A549 (cell line): Measurements from ENCODE around the gene PRKAG2. TPM values are rescaled to one million over a fixed set of nuclear protein-coding genes. Genes with fewer than 3 reads are reported as not detected.

ENCODE experiments used
- ATAC-seq, 2 experiments: fragments of 200-7000 bp in 1 of 2; fragments of >200 bp in 1 of 2; cut with Nextera tagmentation in 1 of 2; cut with Tn5 transposase in 1 of 2; 3 replicates each; pipeline versions ENCODE4 v1.8.0 to v1.9.1; 2018 to 2020; ENCODE audit warnings: mild to moderate bottlenecking in 1 of 2, moderate library complexity in 1 of 2
- CTCF ChIA-PET: fragments of 300-600 bp; sonication (Branson Sonifier 250); formaldehyde crosslinking; extraction: SDS; loops from one replicate; lab custom pipeline; 2021; ENCODE audit warnings: antibody characterized with exemption, inconsistent platforms; lab: Yijun Ruan, JAX
- POLR2A ChIA-PET: fragments of 350-600 bp; formaldehyde crosslinking; extraction: SDS; loops from one replicate; lab custom pipeline; 2021; ENCODE audit warnings: antibody characterized with exemption, inconsistent platforms; lab: Yijun Ruan, JAX
- DNase-seq, 2 experiments: peaks; one replicate each; pipeline versions ENCODE4 v3.0.0 to v3.0.0-alpha.2; 2011 to 2016; ENCODE audit warnings: low read depth in 1 of 2, low spot score in 1 of 2
- FAIRE-seq: peaks from 2 replicates; lab custom pipeline; 2011; peaks lifted over from hg19 to GRCh38; lab: Jason Lieb, UNC
- H3K27ac ChIP-seq, 2 experiments: fragments of >200 bp; sonication (Bioruptor Twin); formaldehyde crosslinking; 3 replicates each; pipeline ENCODE4 v1.5.1; 2016 to 2017
- H3K4me1 ChIP-seq: fragments of >200 bp; sonication (Bioruptor Twin); formaldehyde crosslinking; 3 replicates; pipeline ENCODE4 v1.6.1; 2016
- H3K4me2 ChIP-seq: fragments of >200 bp; sonication (Bioruptor Twin); formaldehyde crosslinking; 3 replicates; pipeline ENCODE4 v1.6.1; 2016
- H3K4me3 ChIP-seq: fragments of >200 bp; sonication (Bioruptor Twin); formaldehyde crosslinking; 3 replicates; pipeline ENCODE4 v1.5.1; 2016
- H3K9me3 ChIP-seq: fragments of >200 bp; sonication (Bioruptor Twin); formaldehyde crosslinking; 3 replicates; pipeline ENCODE4 v1.6.1; 2016
- BHLHE40 ChIP-seq: IDR thresholded peaks from 2 replicates; pipeline ENCODE4 v1.6.1; 2012; ENCODE audit warnings: low read depth, low read length, inconsistent platforms
- CHD4 ChIP-seq: fragments of 200-600 bp; sonication (generic); IDR thresholded peaks from 2 replicates; pipeline ENCODE4 v1.6.1; 2016; ENCODE audit warnings: antibody characterized with exemption, mild to moderate bottlenecking, borderline replicate concordance
- E2F6 ChIP-seq: IDR thresholded peaks from 2 replicates; pipeline ENCODE4 v1.6.1; 2012; ENCODE audit warnings: low read depth, borderline replicate concordance
- ELK1 ChIP-seq: fragments of 150-350 bp; IDR thresholded peaks from 2 replicates; pipeline ENCODE4 v1.6.1; 2014; ENCODE audit warnings: low read depth, mild to moderate bottlenecking, low read length
- FOSL2 ChIP-seq, 2 experiments: fragments of 450-650 bp in 1 of 2; fragments of >200 bp in 1 of 2; sonication (Bioruptor Twin) in 1 of 2; formaldehyde crosslinking; IDR thresholded peaks; 2 replicates each; pipeline versions ENCODE4 v1.5.0 to v1.6.1; 2016 to 2020; ENCODE audit warnings: mild to moderate bottlenecking in 1 of 2, moderate library complexity in 1 of 2
- HOXB13 ChIP-seq: fragments of 250-450 bp; sonication (Bioruptor Pico); IDR thresholded peaks from 2 replicates; pipeline ENCODE4 v1.5.0; 2020; ENCODE audit warnings: low read depth, mild to moderate bottlenecking, moderate library complexity
- KDM1A ChIP-seq: fragments of 200-600 bp; sonication (generic); IDR thresholded peaks from 2 replicates; pipeline ENCODE4 v1.6.1; 2016; ENCODE audit warnings: low read depth, mild to moderate bottlenecking
- MAFK ChIP-seq: fragments of 450-650 bp; IDR thresholded peaks from 2 replicates; pipeline ENCODE4 v1.6.1; 2014; ENCODE audit not compliant: partially characterized antibody
- MYC ChIP-seq: IDR thresholded peaks from 2 replicates; pipeline ENCODE4 v1.6.1; 2012; ENCODE audit warnings: mild to moderate bottlenecking, inconsistent platforms, low read length, improper control_type of control experiment, borderline replicate concordance
- PHF8 ChIP-seq: fragments of 200-600 bp; sonication (generic); IDR thresholded peaks from 2 replicates; pipeline ENCODE4 v1.6.1; 2016; ENCODE audit warnings: low read depth, mild to moderate bottlenecking, antibody characterized with exemption, moderate library complexity, borderline replicate concordance
- POLR2AphosphoS2 ChIP-seq: conservative IDR thresholded peaks from 2 replicates; pipeline ENCODE4 v1.6.1; 2012; ENCODE audit warnings: low read length, improper control_type of control experiment, inconsistent platforms
- RAD21 ChIP-seq, 2 experiments: fragments of >200 bp in 1 of 2; sonication (Bioruptor Twin) in 1 of 2; formaldehyde crosslinking in 1 of 2; IDR thresholded peaks in 1 of 2; conservative IDR thresholded peaks in 1 of 2; 2 replicates in 1 of 2; 3 replicates in 1 of 2; pipeline ENCODE4 v1.6.1; 2012 to 2018; ENCODE audit warnings: inconsistent platforms in 1 of 2
- RARB ChIP-seq: fragments of 250-450 bp; sonication (Bioruptor Pico); IDR thresholded peaks from 2 replicates; pipeline ENCODE4 v1.8.0; 2021; ENCODE audit warnings: mild to moderate bottlenecking, moderate library complexity
- RFX5 ChIP-seq: fragments of 450-650 bp; IDR thresholded peaks from 2 replicates; pipeline ENCODE4 v1.7.1; 2014; ENCODE audit warnings: antibody characterized with exemption, mild to moderate bottlenecking, moderate library complexity
- TFCP2L1 ChIP-seq: fragments of 250-450 bp; sonication (Bioruptor Pico); IDR thresholded peaks from 2 replicates; pipeline ENCODE4 v1.5.0; 2021; ENCODE audit warnings: mild to moderate bottlenecking
- USF2 ChIP-seq: fragments of 450-650 bp; IDR thresholded peaks from 2 replicates; pipeline ENCODE4 v1.6.1; 2014; ENCODE audit warnings: antibody characterized with exemption
- ZFP36 ChIP-seq: fragments of 450-650 bp; IDR thresholded peaks from 2 replicates; pipeline ENCODE4 v1.6.1; 2014; ENCODE audit warnings: borderline replicate concordance; ENCODE audit not compliant: partially characterized antibody
- ZNF302 ChIP-seq: fragments of 250-450 bp; sonication (Bioruptor Pico); IDR thresholded peaks from 2 replicates; pipeline ENCODE4 v1.9.0; 2021; ENCODE audit warnings: inconsistent platforms, mild to moderate bottlenecking, moderate library complexity
- WGBS: methylation state at CpG from one replicate; pipeline ENCODE4 v1.1.6; 2017; ENCODE audit errors: missing lambda C conversion rate; 5-methylcytosine and 5-hydroxymethylcytosine counted together
- polyA plus RNA-seq, 4 experiments: library from polyadenylated mRNA; depleted of rRNA in 3 of 4; stranded (reverse); fragments of >200 nt; fragmentation: RNase III in 1 of 4; extraction: RNeasy Plus Mini Kit Qiagen cat#74134 plus additional on column Dnase treatment in 1 of 4; gene quantifications; 2 replicates in 3 of 4; 3 replicates in 1 of 4; pipeline ENCODE4 v1.2.3, GENCODE V29; 2011 to 2017
- TF ChIP-seq, protein P1 (sequence below): fragments of 200-600 bp; sonication (generic); IDR thresholded peaks from 2 replicates; pipeline ENCODE4 v1.6.1; 2016; ENCODE audit warnings: antibody characterized with exemption, mild to moderate bottlenecking, moderate library complexity
- TF ChIP-seq, protein P2 (sequence below): fragments of >200 bp; sonication (Bioruptor Twin); formaldehyde crosslinking; IDR thresholded peaks from 2 replicates; pipeline ENCODE4 v1.6.1; 2016

PRKAG2 gene
- polyA plus RNA-seq, 2 of the 4 experiments (the other 2 are of a cell fraction): 26.5 to 31.7 TPM

GRCh38 chr7:151838861-151839381 is 38.0 kb downstream of the PRKAG2 start:
- Histone ChIP-seq H3K4me2 (no peak overlapping the region), H3K4me1 (peaks cover 7% of the 10 kb centered on the region), H3K4me3 (no peak overlapping the region), H3K9me3 (no peaks in the 10 kb centered on the region), H3K27ac (no peak overlapping the region)
- TF ChIP-seq RARB (no peak), ELK1 (no peak), TFCP2L1 (no peak), POLR2AphosphoS2 (no peak), KDM1A (no peak), FOSL2 (IDR thresholded peaks at IDR 0.05) (no peak), FOSL2 (CRISPR knock-in tag; IDR thresholded peaks at IDR 0.05) (no peak), CHD4 (no peak), MYC (no peak)
- TF ChIP-seq, protein P1, sequence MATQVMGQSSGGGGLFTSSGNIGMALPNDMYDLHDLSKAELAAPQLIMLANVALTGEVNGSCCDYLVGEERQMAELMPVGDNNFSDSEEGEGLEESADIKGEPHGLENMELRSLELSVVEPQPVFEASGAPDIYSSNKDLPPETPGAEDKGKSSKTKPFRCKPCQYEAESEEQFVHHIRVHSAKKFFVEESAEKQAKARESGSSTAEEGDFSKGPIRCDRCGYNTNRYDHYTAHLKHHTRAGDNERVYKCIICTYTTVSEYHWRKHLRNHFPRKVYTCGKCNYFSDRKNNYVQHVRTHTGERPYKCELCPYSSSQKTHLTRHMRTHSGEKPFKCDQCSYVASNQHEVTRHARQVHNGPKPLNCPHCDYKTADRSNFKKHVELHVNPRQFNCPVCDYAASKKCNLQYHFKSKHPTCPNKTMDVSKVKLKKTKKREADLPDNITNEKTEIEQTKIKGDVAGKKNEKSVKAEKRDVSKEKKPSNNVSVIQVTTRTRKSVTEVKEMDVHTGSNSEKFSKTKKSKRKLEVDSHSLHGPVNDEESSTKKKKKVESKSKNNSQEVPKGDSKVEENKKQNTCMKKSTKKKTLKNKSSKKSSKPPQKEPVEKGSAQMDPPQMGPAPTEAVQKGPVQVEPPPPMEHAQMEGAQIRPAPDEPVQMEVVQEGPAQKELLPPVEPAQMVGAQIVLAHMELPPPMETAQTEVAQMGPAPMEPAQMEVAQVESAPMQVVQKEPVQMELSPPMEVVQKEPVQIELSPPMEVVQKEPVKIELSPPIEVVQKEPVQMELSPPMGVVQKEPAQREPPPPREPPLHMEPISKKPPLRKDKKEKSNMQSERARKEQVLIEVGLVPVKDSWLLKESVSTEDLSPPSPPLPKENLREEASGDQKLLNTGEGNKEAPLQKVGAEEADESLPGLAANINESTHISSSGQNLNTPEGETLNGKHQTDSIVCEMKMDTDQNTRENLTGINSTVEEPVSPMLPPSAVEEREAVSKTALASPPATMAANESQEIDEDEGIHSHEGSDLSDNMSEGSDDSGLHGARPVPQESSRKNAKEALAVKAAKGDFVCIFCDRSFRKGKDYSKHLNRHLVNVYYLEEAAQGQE: no peak
- FAIRE-seq: no peak
- WGBS: 80% methylated on average over 17 of the region's 17 CpGs
- no peak for ATAC-seq
- CTCF ChIA-PET: interaction anchor here (1.2 to 2.0 kb wide), 3 partner anchors 56 to 269 kb away, joined by 3 to 19 read pairs (median 3); no protein-coding TSS in a partner anchor
- DNase-seq: no peak
- POLR2A ChIA-PET: interaction anchor here (0.7 kb wide), 1 partner anchor 84 kb away, joined by 3 read pairs; no protein-coding TSS in a partner anchor

- WGBS: 76% methylated on average over 7 of the region's 7 CpGs
- CTCF ChIA-PET: interaction anchor here (1.1 to 1.3 kb wide), 3 partner anchors 23 to 75 kb away, joined by 3 to 4 read pairs (median 3); no protein-coding TSS in a partner anchor
These were observed 38.8 kb downstream of the PRKAG2 start for GRCh38 chr7:151838072-151838471.

More at GRCh38 chr7:151838072-151838471, 38.8 kb downstream of the PRKAG2 start:
- POLR2A ChIA-PET: interaction anchor here (0.7 kb wide), 1 partner anchor 83 kb away, joined by 3 read pairs; no protein-coding TSS in a partner anchor
- no peak for ATAC-seq
- Histone ChIP-seq H3K4me3 (no peak overlapping the region), H3K4me2 (no peak overlapping the region), H3K9me3 (no peaks in the 10 kb centered on the region), H3K27ac (no peak overlapping the region), H3K4me1 (no peaks in the 10 kb centered on the region)
- DNase-seq: no peak
- TF ChIP-seq RFX5 (no peak), ZNF302 (CRISPR knock-in tag) (no peak), ZFP36 (no peak), RAD21 (conservative IDR thresholded peaks at IDR 0.05 in 1 of 2, IDR thresholded peaks at IDR 0.05 in 1 of 2) (no peak), TFCP2L1 (no peak), HOXB13 (CRISPR knock-in tag) (no peak), PHF8 (no peak), E2F6 (no peak), BHLHE40 (no peak), MAFK (no peak), USF2 (no peak), FOSL2 (IDR thresholded peaks at IDR 0.05) (no peak), FOSL2 (CRISPR knock-in tag; IDR thresholded peaks at IDR 0.05) (no peak)
- TF ChIP-seq, protein P2, sequence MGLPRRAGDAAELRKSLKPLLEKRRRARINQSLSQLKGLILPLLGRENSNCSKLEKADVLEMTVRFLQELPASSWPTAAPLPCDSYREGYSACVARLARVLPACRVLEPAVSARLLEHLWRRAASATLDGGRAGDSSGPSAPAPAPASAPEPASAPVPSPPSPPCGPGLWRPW: no peak
- TF ChIP-seq, protein P1: no peak
- no peak for FAIRE-seq
